C4-2B (cell line): Measurements from ENCODE around the gene MMP13.

Experiments used
- ZFX ChIP-seq: fragments of 450-650 bp; IDR thresholded peaks from 2 replicates; pipeline ENCODE4 v1.6.1; 2017
- TF ChIP-seq, protein P1 (sequence below): fragments of 450-650 bp; conservative IDR thresholded peaks from 2 replicates; pipeline ENCODE4 v1.5.1; 2017; ENCODE audit warnings: mild to moderate bottlenecking

DNA sequence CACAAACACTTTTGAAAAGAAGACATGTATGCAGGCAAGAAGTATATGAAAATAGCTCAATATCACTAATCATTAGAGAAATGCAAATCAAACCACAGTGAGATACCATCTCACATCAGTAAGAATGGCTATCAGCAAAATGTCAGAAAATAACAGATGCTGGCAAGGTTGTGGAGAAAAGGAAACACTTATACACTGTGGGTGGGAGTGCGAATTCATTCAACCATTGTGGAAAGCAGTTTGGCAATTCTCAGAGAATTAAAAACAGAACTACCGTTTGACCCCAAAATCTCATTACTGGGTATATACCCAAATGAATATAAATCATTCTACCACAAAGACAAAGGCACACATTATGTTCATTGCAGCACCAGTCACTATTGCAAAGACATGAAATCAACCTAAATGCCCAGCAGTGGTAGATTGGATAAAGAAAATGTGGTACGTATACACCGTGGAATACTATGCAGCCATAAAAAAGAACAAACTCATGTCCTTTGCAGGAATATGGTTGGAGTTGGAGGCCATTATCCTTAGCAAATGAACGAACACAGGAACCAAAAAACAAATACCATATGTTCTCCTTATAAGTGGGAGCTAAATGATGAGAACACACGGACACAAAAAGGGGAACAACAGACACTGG is 18.5 kb downstream of the MMP13 start:
- TF ChIP-seq, protein P1, sequence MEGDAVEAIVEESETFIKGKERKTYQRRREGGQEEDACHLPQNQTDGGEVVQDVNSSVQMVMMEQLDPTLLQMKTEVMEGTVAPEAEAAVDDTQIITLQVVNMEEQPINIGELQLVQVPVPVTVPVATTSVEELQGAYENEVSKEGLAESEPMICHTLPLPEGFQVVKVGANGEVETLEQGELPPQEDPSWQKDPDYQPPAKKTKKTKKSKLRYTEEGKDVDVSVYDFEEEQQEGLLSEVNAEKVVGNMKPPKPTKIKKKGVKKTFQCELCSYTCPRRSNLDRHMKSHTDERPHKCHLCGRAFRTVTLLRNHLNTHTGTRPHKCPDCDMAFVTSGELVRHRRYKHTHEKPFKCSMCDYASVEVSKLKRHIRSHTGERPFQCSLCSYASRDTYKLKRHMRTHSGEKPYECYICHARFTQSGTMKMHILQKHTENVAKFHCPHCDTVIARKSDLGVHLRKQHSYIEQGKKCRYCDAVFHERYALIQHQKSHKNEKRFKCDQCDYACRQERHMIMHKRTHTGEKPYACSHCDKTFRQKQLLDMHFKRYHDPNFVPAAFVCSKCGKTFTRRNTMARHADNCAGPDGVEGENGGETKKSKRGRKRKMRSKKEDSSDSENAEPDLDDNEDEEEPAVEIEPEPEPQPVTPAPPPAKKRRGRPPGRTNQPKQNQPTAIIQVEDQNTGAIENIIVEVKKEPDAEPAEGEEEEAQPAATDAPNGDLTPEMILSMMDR, result no peak
- TF ChIP-seq ZFX, result no peak
